Kidney (tissue), 14 donors: ENCODE data around the gene FAM229A. TPM values are rescaled to one million over a fixed set of nuclear protein-coding genes. Genes with fewer than 3 reads are reported as not detected.
A peak's percentile ranks its signal among the peaks of the same experiment; 100 is the strongest.

Experiments used
- DNase-seq, 5 donors: peaks; one replicate each; pipeline ENCODE4 v3.0.0-alpha.2; 2013 to 2020
- FAIRE-seq: peaks from 2 replicates; lab custom pipeline; 2012; peaks lifted over from hg19 to GRCh38; lab: Jason Lieb, UNC
- H3K27ac ChIP-seq, 2 donors: one replicate each; pipeline ENCODE4 v1.7.0; 2013; ENCODE audit warnings: low read depth in 2 of 2, low read length in 2 of 2, inconsistent platforms in 1 of 2
- H3K27me3 ChIP-seq: one replicate; pipeline ENCODE4 v1.7.1; 2013; ENCODE audit warnings: low read length, inconsistent platforms; ENCODE audit not compliant: control insufficient read depth, insufficient read depth
- H3K36me3 ChIP-seq, 3 donors: one replicate each; pipeline versions ENCODE4 v1.7.0 to v1.7.1; 2013; ENCODE audit warnings: low read length in 3 of 3, control low read depth in 1 of 3, inconsistent platforms in 1 of 3; ENCODE audit not compliant: insufficient read depth in 3 of 3, control insufficient read depth in 2 of 3
- H3K4me1 ChIP-seq, 3 donors: one replicate each; pipeline versions ENCODE4 v1.7.0 to v1.7.1; 2013; ENCODE audit warnings: low read length in 3 of 3, inconsistent platforms in 1 of 3, low read depth in 1 of 3; ENCODE audit not compliant: control insufficient read depth in 2 of 3, insufficient read depth in 2 of 3
- H3K4me3 ChIP-seq, 3 donors: one replicate each; pipeline versions ENCODE4 v1.7.0 to v1.8.1; 2013; ENCODE audit warnings: low read length in 3 of 3, control low read depth in 1 of 3, inconsistent platforms in 1 of 3
- H3K9ac ChIP-seq, 3 donors: one replicate each; pipeline versions ENCODE4 v1.7.0 to v1.7.1; 2013; ENCODE audit warnings: low read length in 3 of 3, control low read depth in 1 of 3, inconsistent platforms in 1 of 3
- H3K9me3 ChIP-seq, 3 donors: one replicate each; pipeline versions ENCODE4 v1.7.0 to v1.7.1; 2013; ENCODE audit warnings: low read length in 3 of 3, control low read depth in 1 of 3, inconsistent platforms in 1 of 3; ENCODE audit not compliant: control insufficient read depth in 2 of 3, insufficient read depth in 1 of 3
- CTCF ChIP-seq: IDR thresholded peaks from 3 replicates; pipeline ENCODE4 v1.5.1; 2012; ENCODE audit warnings: mild to moderate bottlenecking, moderate library complexity, borderline replicate concordance; ENCODE audit not compliant: insufficient read depth; ENCODE audit errors: extremely low read depth
- intact Hi-C: fragments of 100-400 bp; cut with DNase I; formaldehyde crosslinking; loops from one replicate; pipeline ENCODE4 v1.11.1; 2022
- polyA plus RNA-seq: library from polyadenylated mRNA; stranded (reverse); fragments of 350-450 nt; fragmentation: Illumina TruSeq; extraction: RNeasy Lipid Tissue Mini Kit (QIAGEN cat#74804); gene quantifications from one replicate; pipeline ENCODE4 v1.2.3, GENCODE V29; 2014; ENCODE audit warnings: low read depth, low replicate concordance; ENCODE audit not compliant: insufficient read depth
- total RNA-seq: library from RNA; stranded (reverse); fragmentation: NEBNext Ultra II Directional; extraction: Animal tissue kit (Norgen Biotek cat#: 25700); gene quantifications from one replicate; pipeline ENCODE4 v1.2.1, GENCODE V29; 2021
- donor health status: control.
- donor health status: control.
- donor health status: control.
- donor health status: control.
- donor health status: control.
- donor health status: DM: yes; HTN: yes; CAD: no.
- donor health status: Normal renal cell carcinoma (clear cell type).

FAM229A gene
- total and polyA plus RNA-seq, 2 donors from 2014 or later: 6.4 to 9.7 TPM

- TF ChIP-seq CTCF: no peak
- H3K36me3 ChIP-seq: peaks cover 0 to 5% (median 2%) of the 10 kb centered on the region in 3 donors
- H3K4me1 ChIP-seq: peaks cover 0 to 12% (median 0%) of the 10 kb centered on the region in 3 donors
- DNase-seq (peak in 1 of 5 donors; percentile 60), FAIRE-seq (no peak)
- H3K27me3 ChIP-seq: no peaks in the 10 kb centered on the region
- intact Hi-C loops: no loop called here
- no peak overlapping the region for H3K9ac ChIP-seq
- H3K4me3 ChIP-seq: no peak overlapping the region
- no peaks in the 10 kb centered on the region for H3K9me3 ChIP-seq
- no peak overlapping the region for H3K27ac ChIP-seq
These were observed 25.2 kb downstream of the FAM229A start for GRCh38 chr1:32336963-32337675.

DNA sequence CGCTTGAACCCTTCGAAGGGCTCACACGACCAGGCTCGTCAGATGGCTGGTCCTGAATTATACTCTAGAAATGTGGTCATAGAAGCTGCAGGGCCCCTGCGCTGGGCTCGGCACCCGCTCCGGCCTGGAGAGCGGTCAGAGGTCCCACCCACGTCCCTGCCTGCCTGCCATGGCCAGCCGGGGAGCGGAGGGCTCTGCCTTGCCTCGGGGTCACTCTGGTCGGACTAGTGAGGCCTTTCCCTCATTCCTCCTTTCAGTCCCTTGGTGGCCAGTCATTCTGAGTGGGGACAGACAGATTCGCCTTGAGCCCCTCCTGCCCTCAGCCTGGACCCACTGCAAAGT, 25.7 kb downstream of the FAM229A start:
- H3K27me3 ChIP-seq: no peaks in the 10 kb centered on the region
- H3K4me3 ChIP-seq: no peak overlapping the region
- intact Hi-C loops: no loop called here
- peaks cover 0 to 6% (median 5%) of the 10 kb centered on the region in 3 donors for H3K36me3 ChIP-seq
- peaks cover 0 to 12% (median 0%) of the 10 kb centered on the region in 3 donors for H3K4me1 ChIP-seq
- no peak overlapping the region for H3K27ac ChIP-seq
- no peak for TF ChIP-seq CTCF
- FAIRE-seq: no peak
- no peak overlapping the region for H3K9ac ChIP-seq
- no peaks in the 10 kb centered on the region for H3K9me3 ChIP-seq
- DNase-seq: peak in 1 of 5 donors; percentile 85

- H3K27me3 ChIP-seq: no peaks in the 10 kb centered on the region
- H3K4me3 ChIP-seq: peak within 1 kb of the TSS; percentile 42 to 76 (median 52)
- peak; percentile 91 to 96 (median 95) for DNase-seq
- intact Hi-C loops: no loop called here
- H3K4me1 ChIP-seq: peaks cover 0 to 12% (median 0%) of the 10 kb centered on the region in 3 donors
- H3K27ac ChIP-seq: no peak within 1 kb of the TSS
- no peak for TF ChIP-seq CTCF
- H3K9ac ChIP-seq: peak within 1 kb of the TSS in 2 of 3 donors; percentile 55 to 60
- no peaks in the 10 kb centered on the region for H3K9me3 ChIP-seq
- no peak for FAIRE-seq
- peaks cover 0 to 11% (median 5%) of the 10 kb centered on the region in 3 donors for H3K36me3 ChIP-seq
These were observed 26.3 kb downstream of the FAM229A start, which contains the start of gene MARCKSL1 for GRCh38 chr1:32335790-32336590. MARCKSL1 (minus strand) TSS chr1:32336233; CDS start chr1:32336033, 200 bp downstream.
